HEK293 (cell line): ENCODE measurements around the gene HPSE2.

Experiments
- CTCF ChIA-PET: fragments of 350-600 bp; formaldehyde crosslinking; extraction: SDS; loops from one replicate; lab custom pipeline; 2021; ENCODE audit warnings: antibody characterized with exemption; lab: Yijun Ruan, JAX
- POLR2A ChIA-PET: fragments of 300-600 bp; formaldehyde crosslinking; extraction: SDS; loops from one replicate; lab custom pipeline; 2020; ENCODE audit warnings: antibody characterized with exemption, inconsistent platforms; lab: Yijun Ruan, JAX
- H3K27ac ChIP-seq: fragments of 200-500 bp; sonication (Bioruptor generic); 2 replicates; pipeline ENCODE4 v1.5.1; 2014; ENCODE audit warnings: low read depth, low read length, control low read depth, inconsistent platforms; ENCODE audit errors: extremely low read depth
- H3K36me3 ChIP-seq, 2 experiments: fragments of 200-500 bp in 1 of 2; sonication (Bioruptor generic) in 1 of 2; 1 replicate in 1 of 2; 2 replicates in 1 of 2; pipeline ENCODE4 v1.5.1; 2014 to 2017; ENCODE audit warnings: inconsistent platforms in 2 of 2, low read length in 2 of 2; ENCODE audit not compliant: control insufficient read depth in 2 of 2, insufficient read depth in 1 of 2
- H3K4me1 ChIP-seq: fragments of 200-500 bp; sonication (Bioruptor generic); 2 replicates; pipeline ENCODE4 v1.5.1; 2014; ENCODE audit warnings: mild to moderate bottlenecking, low read length, inconsistent platforms; ENCODE audit not compliant: control insufficient read depth, insufficient read depth
- H3K4me3 ChIP-seq: 2 replicates; pipeline ENCODE4 v1.5.1; 2011; ENCODE audit warnings: low read depth, mild to moderate bottlenecking, control low read depth, low read length, moderate library complexity
- H3K9me3 ChIP-seq: fragments of 200-500 bp; sonication (Bioruptor generic); 2 replicates; pipeline ENCODE4 v1.5.1; 2014; ENCODE audit warnings: low read depth, low read length, inconsistent platforms; ENCODE audit not compliant: control insufficient read depth, insufficient read depth
- OVOL3 ChIP-seq: fragments of 450-650 bp; formaldehyde crosslinking; IDR thresholded peaks from 2 replicates; pipeline ENCODE4 v1.5.1; 2016; ENCODE audit warnings: missing biosample characterization, missing genetic modification characterization
- ZIC2 ChIP-seq: fragments of 450-650 bp; formaldehyde crosslinking; IDR thresholded peaks from 2 replicates; pipeline ENCODE4 v1.5.1; 2016; ENCODE audit warnings: missing biosample characterization, missing genetic modification characterization
- ZNF133 ChIP-seq: fragments of 450-650 bp; formaldehyde crosslinking; IDR thresholded peaks from 2 replicates; pipeline ENCODE4 v1.5.1; 2016; ENCODE audit warnings: missing biosample characterization, missing genetic modification characterization
- ZNF221 ChIP-seq: fragments of 450-650 bp; formaldehyde crosslinking; IDR thresholded peaks from 2 replicates; pipeline ENCODE4 v1.5.1; 2017; ENCODE audit warnings: missing biosample characterization, missing genetic modification characterization, borderline replicate concordance
- ZNF248 ChIP-seq: fragments of 450-650 bp; formaldehyde crosslinking; IDR thresholded peaks from 2 replicates; pipeline ENCODE4 v1.5.1; 2017; ENCODE audit warnings: missing biosample characterization, missing genetic modification characterization
- ZNF335 ChIP-seq: fragments of 450-650 bp; formaldehyde crosslinking; conservative IDR thresholded peaks from 2 replicates; pipeline ENCODE4 v1.5.1; 2016; ENCODE audit warnings: missing biosample characterization, missing genetic modification characterization
- ZSCAN16 ChIP-seq: fragments of 450-650 bp; formaldehyde crosslinking; IDR thresholded peaks from 2 replicates; pipeline ENCODE4 v1.5.1; 2016; ENCODE audit warnings: missing biosample characterization, missing genetic modification characterization
- TF ChIP-seq, protein P1 (sequence below): fragments of 450-650 bp; formaldehyde crosslinking; IDR thresholded peaks from 2 replicates; pipeline ENCODE4 v1.5.0; 2017; ENCODE audit warnings: missing biosample characterization, missing genetic modification characterization, borderline replicate concordance
- TF ChIP-seq, protein P2 (sequence below): fragments of 450-650 bp; formaldehyde crosslinking; IDR thresholded peaks from 2 replicates; pipeline ENCODE4 v1.5.1; 2016; ENCODE audit warnings: missing biosample characterization, missing genetic modification characterization
- TF ChIP-seq, protein P3 (sequence below): fragments of 450-650 bp; formaldehyde crosslinking; conservative IDR thresholded peaks from 2 replicates; pipeline ENCODE4 v1.5.1; 2016; ENCODE audit warnings: low read depth, missing biosample characterization, missing genetic modification characterization
- TF ChIP-seq, protein P4 (sequence below): fragments of 450-650 bp; formaldehyde crosslinking; IDR thresholded peaks from 2 replicates; pipeline ENCODE4 v1.5.1; 2016; ENCODE audit warnings: missing biosample characterization, missing genetic modification characterization
- TF ChIP-seq, protein P5 (sequence below): fragments of 450-650 bp; formaldehyde crosslinking; IDR thresholded peaks from 2 replicates; pipeline ENCODE4 v1.5.1; 2016; ENCODE audit warnings: missing biosample characterization, missing genetic modification characterization, low read depth

HPSE2 gene

DNA sequence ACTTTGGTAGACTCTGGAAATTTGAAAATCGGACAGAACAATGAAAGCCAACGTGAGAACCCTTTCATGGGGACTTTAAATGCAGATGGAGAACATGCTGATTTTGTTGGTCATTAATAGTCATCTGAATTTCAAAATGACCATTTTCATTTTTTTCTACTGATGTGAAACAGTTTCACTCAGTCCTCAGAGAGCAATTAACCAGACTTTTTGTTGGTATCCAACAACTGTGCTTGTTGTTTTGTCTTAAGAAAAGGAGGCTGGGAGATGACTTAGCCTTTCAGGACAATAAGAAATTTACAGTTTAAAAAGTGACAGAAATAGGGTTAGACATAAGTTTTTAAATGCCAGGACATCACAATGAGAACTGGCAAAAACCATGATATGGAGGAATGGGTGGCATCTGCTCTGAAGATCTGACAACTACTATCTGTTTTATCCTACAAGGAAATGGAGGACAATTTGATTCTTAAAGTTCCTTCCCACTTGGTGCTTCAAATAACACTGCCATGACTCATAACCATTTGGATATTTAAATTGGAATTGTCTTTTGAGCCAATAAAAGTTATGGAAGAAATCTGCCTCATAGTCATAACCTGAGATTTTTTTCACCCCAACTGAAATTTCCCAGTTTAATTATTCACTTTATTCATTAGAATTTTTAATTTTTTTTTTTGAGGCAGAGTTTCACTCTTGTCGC is 701.8 kb downstream of the HPSE2 start:
- H3K4me3 ChIP-seq, result no peak overlapping the region
- ChIA-PET POLR2A (no interaction called here), CTCF (no interaction called here)
- no peaks in the 10 kb centered on the region for H3K4me1 ChIP-seq
- no peak overlapping the region for H3K27ac ChIP-seq
- no peaks in the 10 kb centered on the region for H3K36me3 ChIP-seq
- TF ChIP-seq ZNF221 (no peak), ZNF248 (tag by site-specific recombination) (no peak), ZSCAN16 (tag by site-specific recombination) (no peak), ZIC2 (tag by site-specific recombination) (no peak), ZNF133 (tag by site-specific recombination) (no peak), ZNF335 (no peak), OVOL3 (tag by site-specific recombination) (no peak)
- TF ChIP-seq, protein P1, sequence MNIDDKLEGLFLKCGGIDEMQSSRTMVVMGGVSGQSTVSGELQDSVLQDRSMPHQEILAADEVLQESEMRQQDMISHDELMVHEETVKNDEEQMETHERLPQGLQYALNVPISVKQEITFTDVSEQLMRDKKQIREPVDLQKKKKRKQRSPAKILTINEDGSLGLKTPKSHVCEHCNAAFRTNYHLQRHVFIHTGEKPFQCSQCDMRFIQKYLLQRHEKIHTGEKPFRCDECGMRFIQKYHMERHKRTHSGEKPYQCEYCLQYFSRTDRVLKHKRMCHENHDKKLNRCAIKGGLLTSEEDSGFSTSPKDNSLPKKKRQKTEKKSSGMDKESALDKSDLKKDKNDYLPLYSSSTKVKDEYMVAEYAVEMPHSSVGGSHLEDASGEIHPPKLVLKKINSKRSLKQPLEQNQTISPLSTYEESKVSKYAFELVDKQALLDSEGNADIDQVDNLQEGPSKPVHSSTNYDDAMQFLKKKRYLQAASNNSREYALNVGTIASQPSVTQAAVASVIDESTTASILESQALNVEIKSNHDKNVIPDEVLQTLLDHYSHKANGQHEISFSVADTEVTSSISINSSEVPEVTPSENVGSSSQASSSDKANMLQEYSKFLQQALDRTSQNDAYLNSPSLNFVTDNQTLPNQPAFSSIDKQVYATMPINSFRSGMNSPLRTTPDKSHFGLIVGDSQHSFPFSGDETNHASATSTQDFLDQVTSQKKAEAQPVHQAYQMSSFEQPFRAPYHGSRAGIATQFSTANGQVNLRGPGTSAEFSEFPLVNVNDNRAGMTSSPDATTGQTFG (tag by site-specific recombination), result no peak
- TF ChIP-seq, protein P2, sequence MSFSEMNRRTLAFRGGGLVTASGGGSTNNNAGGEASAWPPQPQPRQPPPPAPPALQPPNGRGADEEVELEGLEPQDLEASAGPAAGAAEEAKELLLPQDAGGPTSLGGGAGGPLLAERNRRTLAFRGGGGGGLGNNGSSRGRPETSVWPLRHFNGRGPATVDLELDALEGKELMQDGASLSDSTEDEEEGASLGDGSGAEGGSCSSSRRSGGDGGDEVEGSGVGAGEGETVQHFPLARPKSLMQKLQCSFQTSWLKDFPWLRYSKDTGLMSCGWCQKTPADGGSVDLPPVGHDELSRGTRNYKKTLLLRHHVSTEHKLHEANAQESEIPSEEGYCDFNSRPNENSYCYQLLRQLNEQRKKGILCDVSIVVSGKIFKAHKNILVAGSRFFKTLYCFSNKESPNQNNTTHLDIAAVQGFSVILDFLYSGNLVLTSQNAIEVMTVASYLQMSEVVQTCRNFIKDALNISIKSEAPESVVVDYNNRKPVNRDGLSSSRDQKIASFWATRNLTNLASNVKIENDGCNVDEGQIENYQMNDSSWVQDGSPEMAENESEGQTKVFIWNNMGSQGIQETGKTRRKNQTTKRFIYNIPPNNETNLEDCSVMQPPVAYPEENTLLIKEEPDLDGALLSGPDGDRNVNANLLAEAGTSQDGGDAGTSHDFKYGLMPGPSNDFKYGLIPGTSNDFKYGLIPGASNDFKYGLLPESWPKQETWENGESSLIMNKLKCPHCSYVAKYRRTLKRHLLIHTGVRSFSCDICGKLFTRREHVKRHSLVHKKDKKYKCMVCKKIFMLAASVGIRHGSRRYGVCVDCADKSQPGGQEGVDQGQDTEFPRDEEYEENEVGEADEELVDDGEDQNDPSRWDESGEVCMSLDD (tag by site-specific recombination), result no peak
- TF ChIP-seq, protein P3, sequence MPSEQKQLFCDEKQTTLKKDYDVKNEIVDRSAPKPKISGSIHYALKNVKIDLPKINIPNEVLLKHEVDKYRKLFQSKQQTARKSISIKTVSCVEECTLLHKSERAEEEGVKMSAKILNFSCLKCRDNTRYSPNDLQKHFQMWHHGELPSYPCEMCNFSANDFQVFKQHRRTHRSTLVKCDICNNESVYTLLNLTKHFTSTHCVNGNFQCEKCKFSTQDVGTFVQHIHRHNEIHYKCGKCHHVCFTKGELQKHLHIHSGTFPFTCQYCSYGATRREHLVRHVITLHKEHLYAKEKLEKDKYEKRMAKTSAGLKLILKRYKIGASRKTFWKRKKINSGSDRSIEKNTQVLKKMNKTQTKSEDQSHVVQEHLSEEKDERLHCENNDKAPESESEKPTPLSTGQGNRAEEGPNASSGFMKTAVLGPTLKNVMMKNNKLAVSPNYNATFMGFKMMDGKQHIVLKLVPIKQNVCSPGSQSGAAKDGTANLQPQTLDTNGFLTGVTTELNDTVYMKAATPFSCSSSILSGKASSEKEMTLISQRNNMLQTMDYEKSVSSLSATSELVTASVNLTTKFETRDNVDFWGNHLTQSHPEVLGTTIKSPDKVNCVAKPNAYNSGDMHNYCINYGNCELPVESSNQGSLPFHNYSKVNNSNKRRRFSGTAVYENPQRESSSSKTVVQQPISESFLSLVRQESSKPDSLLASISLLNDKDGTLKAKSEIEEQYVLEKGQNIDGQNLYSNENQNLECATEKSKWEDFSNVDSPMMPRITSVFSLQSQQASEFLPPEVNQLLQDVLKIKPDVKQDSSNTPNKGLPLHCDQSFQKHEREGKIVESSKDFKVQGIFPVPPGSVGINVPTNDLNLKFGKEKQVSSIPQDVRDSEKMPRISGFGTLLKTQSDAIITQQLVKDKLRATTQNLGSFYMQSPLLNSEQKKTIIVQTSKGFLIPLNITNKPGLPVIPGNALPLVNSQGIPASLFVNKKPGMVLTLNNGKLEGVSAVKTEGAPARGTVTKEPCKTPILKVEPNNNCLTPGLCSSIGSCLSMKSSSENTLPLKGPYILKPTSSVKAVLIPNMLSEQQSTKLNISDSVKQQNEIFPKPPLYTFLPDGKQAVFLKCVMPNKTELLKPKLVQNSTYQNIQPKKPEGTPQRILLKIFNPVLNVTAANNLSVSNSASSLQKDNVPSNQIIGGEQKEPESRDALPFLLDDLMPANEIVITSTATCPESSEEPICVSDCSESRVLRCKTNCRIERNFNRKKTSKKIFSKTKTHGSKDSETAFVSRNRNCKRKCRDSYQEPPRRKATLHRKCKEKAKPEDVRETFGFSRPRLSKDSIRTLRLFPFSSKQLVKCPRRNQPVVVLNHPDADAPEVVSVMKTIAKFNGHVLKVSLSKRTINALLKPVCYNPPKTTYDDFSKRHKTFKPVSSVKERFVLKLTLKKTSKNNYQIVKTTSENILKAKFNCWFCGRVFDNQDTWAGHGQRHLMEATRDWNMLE (tag by site-specific recombination), result no peak
- TF ChIP-seq, protein P4, sequence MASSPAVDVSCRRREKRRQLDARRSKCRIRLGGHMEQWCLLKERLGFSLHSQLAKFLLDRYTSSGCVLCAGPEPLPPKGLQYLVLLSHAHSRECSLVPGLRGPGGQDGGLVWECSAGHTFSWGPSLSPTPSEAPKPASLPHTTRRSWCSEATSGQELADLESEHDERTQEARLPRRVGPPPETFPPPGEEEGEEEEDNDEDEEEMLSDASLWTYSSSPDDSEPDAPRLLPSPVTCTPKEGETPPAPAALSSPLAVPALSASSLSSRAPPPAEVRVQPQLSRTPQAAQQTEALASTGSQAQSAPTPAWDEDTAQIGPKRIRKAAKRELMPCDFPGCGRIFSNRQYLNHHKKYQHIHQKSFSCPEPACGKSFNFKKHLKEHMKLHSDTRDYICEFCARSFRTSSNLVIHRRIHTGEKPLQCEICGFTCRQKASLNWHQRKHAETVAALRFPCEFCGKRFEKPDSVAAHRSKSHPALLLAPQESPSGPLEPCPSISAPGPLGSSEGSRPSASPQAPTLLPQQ (tag by site-specific recombination), result no peak
- TF ChIP-seq, protein P5, sequence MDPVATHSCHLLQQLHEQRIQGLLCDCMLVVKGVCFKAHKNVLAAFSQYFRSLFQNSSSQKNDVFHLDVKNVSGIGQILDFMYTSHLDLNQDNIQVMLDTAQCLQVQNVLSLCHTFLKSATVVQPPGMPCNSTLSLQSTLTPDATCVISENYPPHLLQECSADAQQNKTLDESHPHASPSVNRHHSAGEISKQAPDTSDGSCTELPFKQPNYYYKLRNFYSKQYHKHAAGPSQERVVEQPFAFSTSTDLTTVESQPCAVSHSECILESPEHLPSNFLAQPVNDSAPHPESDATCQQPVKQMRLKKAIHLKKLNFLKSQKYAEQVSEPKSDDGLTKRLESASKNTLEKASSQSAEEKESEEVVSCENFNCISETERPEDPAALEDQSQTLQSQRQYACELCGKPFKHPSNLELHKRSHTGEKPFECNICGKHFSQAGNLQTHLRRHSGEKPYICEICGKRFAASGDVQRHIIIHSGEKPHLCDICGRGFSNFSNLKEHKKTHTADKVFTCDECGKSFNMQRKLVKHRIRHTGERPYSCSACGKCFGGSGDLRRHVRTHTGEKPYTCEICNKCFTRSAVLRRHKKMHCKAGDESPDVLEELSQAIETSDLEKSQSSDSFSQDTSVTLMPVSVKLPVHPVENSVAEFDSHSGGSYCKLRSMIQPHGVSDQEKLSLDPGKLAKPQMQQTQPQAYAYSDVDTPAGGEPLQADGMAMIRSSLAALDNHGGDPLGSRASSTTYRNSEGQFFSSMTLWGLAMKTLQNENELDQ (tag by site-specific recombination), result no peak
- H3K9me3 ChIP-seq, result no peaks in the 10 kb centered on the region
